OCI-LY3 (cell line): ENCODE results near the gene TTI1.
"Not testable (repeated sequence)": the region's sequence is repeated elsewhere in the genome, so short reads cannot be mapped to it uniquely, and the experiment has no call there.

Experiments
- H2AFZ ChIP-seq: fragments of 200-600, 300-600 bp; shearing (Covaris generic); 2 replicates; pipeline ENCODE4 v1.6.0; 2014; ENCODE audit warnings: antibody characterized with exemption, low read depth, low read length
- H3K27ac ChIP-seq: fragments of 200-600, 300-600 bp; sonication (generic); 2 replicates; pipeline ENCODE4 v1.5.1; 2014; ENCODE audit warnings: mild to moderate bottlenecking, low read length, moderate library complexity, mixed read lengths
- H3K27me3 ChIP-seq: fragments of 200-600, 300-600 bp; sonication (generic); 2 replicates; pipeline ENCODE4 v1.6.1; 2014; ENCODE audit warnings: low read depth, low read length, mixed read lengths
- H3K36me3 ChIP-seq: fragments of 200-600, 300-600 bp; sonication (generic); replicated peaks from 2 replicates; pipeline ENCODE3; 2014; ENCODE audit warnings: low read depth, low read length, mixed read lengths
- H3K4me1 ChIP-seq: fragments of 300-600, 200-600 bp; sonication (generic); 2 replicates; pipeline ENCODE4 v1.6.1; 2014; ENCODE audit warnings: low read length, mixed read lengths
- H3K4me2 ChIP-seq: fragments of 200-600, 300-600 bp; sonication (generic); 2 replicates; pipeline ENCODE4 v1.6.1; 2014; ENCODE audit warnings: low read length, mixed read lengths
- H3K4me3 ChIP-seq: fragments of 300-600, 200-600 bp; sonication (generic); 2 replicates; pipeline ENCODE4 v1.5.1; 2014; ENCODE audit warnings: antibody characterized with exemption, mild to moderate bottlenecking, low read length, moderate library complexity
- H3K79me2 ChIP-seq: fragments of 300-600, 200-600 bp; shearing (Covaris generic); 2 replicates; pipeline ENCODE4 v1.6.1; 2014; ENCODE audit warnings: mild to moderate bottlenecking, low read length, mixed read lengths
- H3K9ac ChIP-seq: fragments of 300-600, 200-600 bp; shearing (Covaris generic); 2 replicates; pipeline ENCODE4 v1.6.0; 2014; ENCODE audit warnings: mild to moderate bottlenecking, low read length, moderate library complexity
- H3K9me3 ChIP-seq: fragments of 200-600, 300-600 bp; shearing (Covaris generic); 2 replicates; pipeline ENCODE4 v1.6.1; 2014; ENCODE audit warnings: low read length, mixed read lengths; ENCODE audit not compliant: insufficient read depth
- H4K20me1 ChIP-seq: fragments of 200-600, 300-600 bp; sonication (generic); 2 replicates; pipeline ENCODE4 v1.6.1; 2016; ENCODE audit warnings: low read length, mixed read lengths; ENCODE audit not compliant: insufficient read depth
- EZH2phosphoT487 ChIP-seq: fragments of 200-600 bp; shearing (Covaris generic); IDR thresholded peaks from 2 replicates; pipeline ENCODE4 v1.6.1; 2018; ENCODE audit warnings: antibody characterized with exemption, mixed run types, low read depth
- TF ChIP-seq, protein P1 (sequence below): fragments of 200-600, 300-600 bp; sonication (generic); IDR thresholded peaks from 2 replicates; pipeline ENCODE4 v1.5.1; 2014; ENCODE audit warnings: antibody characterized with exemption, low read length, low read depth

The TTI1 gene

DNA sequence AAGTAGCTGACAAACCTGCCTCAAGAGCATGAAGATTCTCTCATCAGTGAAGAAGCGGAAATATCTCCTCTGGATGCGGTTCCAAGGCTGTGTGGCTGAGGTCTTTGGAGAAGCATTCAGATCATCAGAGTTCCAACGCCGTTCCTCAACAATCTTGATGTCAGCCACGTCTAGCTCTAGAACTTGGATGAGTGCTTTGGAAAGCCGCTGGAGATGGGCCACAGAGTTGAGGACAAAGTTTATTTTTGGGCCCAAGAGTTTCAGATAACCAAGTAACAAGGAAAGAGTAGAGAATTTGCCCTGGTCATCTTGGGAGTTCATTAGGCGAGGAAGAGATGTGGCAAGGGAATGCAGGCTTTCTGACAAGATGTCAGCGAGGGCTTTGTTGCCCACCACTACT, 20.9 kb downstream of the TTI1 start:
- no peak overlapping the region for H3K27ac ChIP-seq
- H3K79me2 ChIP-seq: peaks cover 82% of the 10 kb centered on the region
- no peaks in the 10 kb centered on the region for H3K27me3 ChIP-seq
- peaks cover 87% of the 10 kb centered on the region for H3K36me3 ChIP-seq
- H4K20me1 ChIP-seq: peaks cover 39% of the 10 kb centered on the region
- H3K4me2 ChIP-seq: no peak overlapping the region
- no peaks in the 10 kb centered on the region for H3K4me1 ChIP-seq
- TF ChIP-seq, protein P1, sequence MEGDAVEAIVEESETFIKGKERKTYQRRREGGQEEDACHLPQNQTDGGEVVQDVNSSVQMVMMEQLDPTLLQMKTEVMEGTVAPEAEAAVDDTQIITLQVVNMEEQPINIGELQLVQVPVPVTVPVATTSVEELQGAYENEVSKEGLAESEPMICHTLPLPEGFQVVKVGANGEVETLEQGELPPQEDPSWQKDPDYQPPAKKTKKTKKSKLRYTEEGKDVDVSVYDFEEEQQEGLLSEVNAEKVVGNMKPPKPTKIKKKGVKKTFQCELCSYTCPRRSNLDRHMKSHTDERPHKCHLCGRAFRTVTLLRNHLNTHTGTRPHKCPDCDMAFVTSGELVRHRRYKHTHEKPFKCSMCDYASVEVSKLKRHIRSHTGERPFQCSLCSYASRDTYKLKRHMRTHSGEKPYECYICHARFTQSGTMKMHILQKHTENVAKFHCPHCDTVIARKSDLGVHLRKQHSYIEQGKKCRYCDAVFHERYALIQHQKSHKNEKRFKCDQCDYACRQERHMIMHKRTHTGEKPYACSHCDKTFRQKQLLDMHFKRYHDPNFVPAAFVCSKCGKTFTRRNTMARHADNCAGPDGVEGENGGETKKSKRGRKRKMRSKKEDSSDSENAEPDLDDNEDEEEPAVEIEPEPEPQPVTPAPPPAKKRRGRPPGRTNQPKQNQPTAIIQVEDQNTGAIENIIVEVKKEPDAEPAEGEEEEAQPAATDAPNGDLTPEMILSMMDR: no peak
- no peak for TF ChIP-seq EZH2phosphoT487
- no peaks in the 10 kb centered on the region for H3K9me3 ChIP-seq
- H3K4me3 ChIP-seq: no peak overlapping the region
- H2AFZ ChIP-seq: no peak overlapping the region
- no peak overlapping the region for H3K9ac ChIP-seq

DNA sequence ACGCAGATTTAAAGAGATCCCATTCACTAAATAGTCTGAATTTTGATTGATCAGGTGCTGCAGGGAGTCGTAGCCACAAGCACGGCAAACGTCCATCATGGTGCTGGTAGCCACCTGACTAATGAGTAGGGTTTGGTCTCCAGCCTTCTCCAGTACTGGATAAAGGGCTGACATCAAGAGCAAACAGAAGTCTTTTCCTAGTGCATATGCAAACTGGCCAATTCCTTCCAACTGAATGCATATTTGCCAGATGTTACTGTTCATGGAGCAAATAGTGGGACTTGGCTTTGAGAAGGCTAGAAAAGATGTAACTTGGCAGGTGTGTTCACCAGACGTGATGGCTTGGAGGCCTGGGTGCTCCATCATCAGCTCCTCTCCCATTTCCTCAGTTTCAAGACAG, 21.6 kb downstream of the TTI1 start:
- H3K4me3 ChIP-seq: no peak overlapping the region
- peaks cover 82% of the 10 kb centered on the region for H3K79me2 ChIP-seq
- H3K27ac ChIP-seq: no peak overlapping the region
- peaks cover 41% of the 10 kb centered on the region for H4K20me1 ChIP-seq
- no peak overlapping the region for H2AFZ ChIP-seq
- peaks cover 86% of the 10 kb centered on the region for H3K36me3 ChIP-seq
- TF ChIP-seq, protein P1: no peak
- no peak for TF ChIP-seq EZH2phosphoT487
- H3K9me3 ChIP-seq: no peaks in the 10 kb centered on the region
- no peak overlapping the region for H3K4me2 ChIP-seq
- H3K4me1 ChIP-seq: no peaks in the 10 kb centered on the region
- no peak overlapping the region for H3K9ac ChIP-seq
- no peaks in the 10 kb centered on the region for H3K27me3 ChIP-seq

- not testable (repeated sequence) for H3K27me3 ChIP-seq, H3K9me3 ChIP-seq, H3K4me2 ChIP-seq, H3K9ac ChIP-seq, H2AFZ ChIP-seq, H3K27ac ChIP-seq, H3K4me3 ChIP-seq, H3K4me1 ChIP-seq
- Histone ChIP-seq H4K20me1 (peaks cover 37% of the 10 kb centered on the region), H3K79me2 (peaks cover 73% of the 10 kb centered on the region), H3K36me3 (peaks cover 85% of the 10 kb centered on the region)
These were observed 23.8 kb downstream of the TTI1 start for GRCh38 chr20:38009416-38009815.

DNA sequence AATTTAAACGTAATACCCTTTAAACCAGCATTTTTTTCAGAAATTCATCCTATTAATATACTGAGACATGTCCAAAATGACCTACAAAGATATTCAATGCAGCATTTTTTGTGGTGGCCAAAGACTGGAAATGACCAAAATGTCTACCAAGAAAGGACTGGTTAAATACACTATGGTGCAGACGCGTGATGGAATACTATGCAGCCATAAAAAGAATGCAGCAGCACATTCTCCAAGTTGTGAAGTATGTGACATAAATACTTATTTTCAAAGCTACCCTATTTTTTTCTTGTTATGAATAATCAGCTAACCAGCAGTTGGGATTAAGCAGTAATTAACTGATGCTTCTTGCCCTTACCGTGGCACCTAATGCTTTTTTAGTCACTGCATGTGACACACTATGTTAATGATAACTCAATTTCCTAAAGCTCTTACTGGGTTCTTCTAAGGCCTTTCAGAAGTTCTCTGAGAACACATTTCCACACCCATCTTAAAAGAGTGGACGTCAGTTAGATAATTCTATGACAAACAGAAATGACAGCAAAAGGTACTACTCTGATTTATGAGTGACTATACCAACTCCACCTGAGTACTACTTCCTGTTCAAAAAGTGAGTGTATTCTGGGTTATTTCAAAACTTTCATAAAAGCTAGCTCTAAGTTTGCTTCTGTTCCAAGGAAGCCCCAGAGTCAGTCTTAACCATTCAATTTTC, 24.9 kb downstream of the TTI1 start:
- Histone ChIP-seq H3K36me3 (peaks cover 81% of the 10 kb centered on the region), H3K79me2 (peaks cover 67% of the 10 kb centered on the region), H3K27ac (no peak overlapping the region), H3K4me2 (no peak overlapping the region), H3K27me3 (no peaks in the 10 kb centered on the region), H3K9me3 (no peaks in the 10 kb centered on the region), H3K4me3 (no peak overlapping the region), H3K4me1 (no peaks in the 10 kb centered on the region), H3K9ac (no peak overlapping the region), H2AFZ (no peak overlapping the region), H4K20me1 (peaks cover 39% of the 10 kb centered on the region)
- TF ChIP-seq, protein P1: no peak
- TF ChIP-seq EZH2phosphoT487: no peak
